ENCODE measurements around the gene C11orf65. TPM values are rescaled to one million over a fixed set of nuclear protein-coding genes. Genes with fewer than 3 reads are reported as not detected.
A peak's percentile ranks its signal among the peaks of the same experiment; 100 is the strongest.
"Not testable (repeated sequence)": the region's sequence is repeated elsewhere in the genome, so short reads cannot be mapped to it uniquely, and the experiment has no call there.

C11orf65 gene
- total RNA-seq, 1 experiment from 2014 or later, result 0.62 TPM

GRCh38 chr11:108388576-108388975 is 78.8 kb downstream of the C11orf65 start:
- CTCF ChIA-PET, result no interaction called here

GRCh38 chr11:108373505-108373904 is 93.8 kb downstream of the C11orf65 start:
- H3K9me3 ChIP-seq (ENCODE audit: low read length); H3K9me2 ChIP-seq (replicated peaks; ENCODE audit: low read length); ATAC-seq; CTCF ChIA-PET; H3F3A ChIP-seq (ENCODE audit: low read length, unreplicated experiment); H3K4me3 ChIP-seq (ENCODE audit: low read length); H3K27ac ChIP-seq (ENCODE audit: low read length); H2AFZ ChIP-seq (ENCODE audit: low read length); H3K9ac ChIP-seq (ENCODE audit: low read length); H3K4me2 ChIP-seq (ENCODE audit: low read length); intact Hi-C loops (cut with micrococcal nuclease); BruUV-seq (replicated peaks); H3K27me3 ChIP-seq (ENCODE audit: low read length); H3K36me3 ChIP-seq (ENCODE audit: low read depth, low read length); H3K79me2 ChIP-seq (ENCODE audit: low read length); H4K20me1 ChIP-seq (ENCODE audit: low read length); DNase-seq: not testable (repeated sequence)
- peaks cover 31% of the 10 kb centered on the region for H3K4me1 ChIP-seq (ENCODE audit: insufficient read depth, low read length)
- POLR2A ChIA-PET (ENCODE audit: unreplicated experiment), result interaction anchor here (0.8 kb wide), 1 partner anchor 381 kb away, joined by 8 read pairs; no protein-coding TSS in a partner anchor

More at GRCh38 chr11:108388576-108388975, 78.8 kb downstream of the C11orf65 start:
- Histone ChIP-seq H3K27me3 (ENCODE audit: low read length) (no peaks in the 10 kb centered on the region), H3K36me3 (ENCODE audit: low read depth, low read length) (no peaks in the 10 kb centered on the region), H4K20me1 (ENCODE audit: low read length) (no peaks in the 10 kb centered on the region), H3K4me3 (ENCODE audit: low read length) (no peak overlapping the region), H3K9me2 (replicated peaks; ENCODE audit: low read length) (no peaks in the 10 kb centered on the region), H3K4me1 (ENCODE audit: insufficient read depth, low read length) (no peaks in the 10 kb centered on the region), H3F3A (ENCODE audit: low read length, unreplicated experiment) (no peaks in the 10 kb centered on the region), H3K27ac (ENCODE audit: low read length) (no peak overlapping the region), H3K4me2 (ENCODE audit: low read length) (no peak overlapping the region), H3K9me3 (ENCODE audit: low read length) (no peaks in the 10 kb centered on the region), H3K9ac (ENCODE audit: low read length) (no peak overlapping the region), H2AFZ (ENCODE audit: low read length) (no peak overlapping the region), H3K79me2 (ENCODE audit: low read length) (no peaks in the 10 kb centered on the region)
- ATAC-seq, result no peak
- DNase-seq, result no peak
- TF ChIP-seq CTCF (conservative IDR thresholded peaks at IDR 0.05; ENCODE audit: low read depth, low read length) (no peak), EZH2 (IDR thresholded peaks at IDR 0.05; ENCODE audit: low read length, unreplicated experiment) (no peak)
- POLR2A ChIA-PET (ENCODE audit: unreplicated experiment), result no interaction called here
- no TSS peak for BruUV-seq (replicated peaks)
- intact Hi-C loops (cut with micrococcal nuclease), result no loop called here

GRCh38 chr11:108370990-108371389 is 96.3 kb downstream of the C11orf65 start:
- H3F3A ChIP-seq (ENCODE audit: low read length, unreplicated experiment), result peaks cover 5% of the 10 kb centered on the region
- TF ChIP-seq CTCF (conservative IDR thresholded peaks at IDR 0.05; ENCODE audit: low read depth, low read length), result no peak
- TF ChIP-seq EZH2phosphoT487 (IDR thresholded peaks at IDR 0.05; ENCODE audit: borderline replicate concordance, low read length), result no peak
- TF ChIP-seq EZH2 (IDR thresholded peaks at IDR 0.05; ENCODE audit: low read length, unreplicated experiment), result no peak
- no peaks in the 10 kb centered on the region for H3K9me3 ChIP-seq (ENCODE audit: low read length)
- H3K79me2 ChIP-seq (ENCODE audit: low read length), result no peaks in the 10 kb centered on the region
- H3K9ac ChIP-seq (ENCODE audit: low read length), result peak overlapping the region; percentile 15; the same call in 1 of the 2 replicates
- H3K27me3 ChIP-seq (ENCODE audit: low read length), result no peaks in the 10 kb centered on the region
- ChIA-PET CTCF (no interaction called here), POLR2A (ENCODE audit: unreplicated experiment) (no interaction called here)
- ATAC-seq (peak; percentile 66), DNase-seq (peak; percentile 58)
- H4K20me1 ChIP-seq (ENCODE audit: low read length), result no peaks in the 10 kb centered on the region
- no peaks in the 10 kb centered on the region for H3K9me2 ChIP-seq (replicated peaks; ENCODE audit: low read length)
- peak overlapping the region; percentile 78 for H3K27ac ChIP-seq (ENCODE audit: low read length)
- H3K4me1 ChIP-seq (ENCODE audit: insufficient read depth, low read length), result peaks cover 41% of the 10 kb centered on the region
- H3K4me3 ChIP-seq (ENCODE audit: low read length), result peak overlapping the region; percentile 27; the same call in 1 of the 2 replicates
- intact Hi-C loops (cut with micrococcal nuclease), result no loop called here
- BruUV-seq (replicated peaks), result no TSS peak
- no peaks in the 10 kb centered on the region for H3K36me3 ChIP-seq (ENCODE audit: low read depth, low read length)
- no peak overlapping the region for H2AFZ ChIP-seq (ENCODE audit: low read length)
- H3K4me2 ChIP-seq (ENCODE audit: low read length), result peak overlapping the region; percentile 56

Measured in PC-3 (cell line).